Fibroblast of pulmonary artery (primary cell): ENCODE results near the gene DCAF17.
A peak's percentile ranks its signal among the peaks of the same experiment; 100 is the strongest.

Experiments used
- DNase-seq: peaks from one replicate; pipeline ENCODE4 v3.0.0-alpha.2; 2010; ENCODE audit warnings: low read depth
- H3K4me3 ChIP-seq: replicated peaks from 2 replicates; pipeline ENCODE4 v1.5.1; 2011; ENCODE audit warnings: low read depth, mild to moderate bottlenecking, control low read depth, low read length, moderate library complexity
- CTCF ChIP-seq: IDR thresholded peaks from 2 replicates; pipeline ENCODE4 v1.5.1; 2011; ENCODE audit warnings: mild to moderate bottlenecking, control low read depth, low read length, inconsistent platforms; ENCODE audit errors: missing control alignments

Gene DCAF17

GRCh38 chr2:171432969-171433762 is 860 bp upstream of the DCAF17 start:
- peak overlapping the region; percentile 75 for H3K4me3 ChIP-seq
- TF ChIP-seq CTCF = no peak
- DNase-seq = peak; percentile 17

- no peak for DNase-seq
Measured at GRCh38 chr2:171433763-171434012, 338 bp upstream of the DCAF17 start, which contains the start of gene METTL8. TSS of gene METTL8 (minus strand) at chr2:171433990. CDS start at chr2:171392185, 41,805 bp downstream.

GRCh38 chr2:171436307-171436706 is 2.3 kb downstream of the DCAF17 start:
- no peak for TF ChIP-seq CTCF
- H3K4me3 ChIP-seq = no peak overlapping the region
- peak; percentile 75 for DNase-seq

More at GRCh38 chr2:171433763-171434012, 338 bp upstream of the DCAF17 start, which contains the start of gene METTL8:
- TF ChIP-seq CTCF = no peak
- peak within 1 kb of the TSS; percentile 75 for H3K4me3 ChIP-seq

GRCh38 chr2:171441470-171441869 is 7.4 kb downstream of the DCAF17 start:
- no peak for DNase-seq
- TF ChIP-seq CTCF = no peak
- H3K4me3 ChIP-seq = no peak overlapping the region

GRCh38 chr2:171447675-171448074 is 13.6 kb downstream of the DCAF17 start:
- H3K4me3 ChIP-seq = no peak overlapping the region
- no peak for TF ChIP-seq CTCF
- DNase-seq = no peak

GRCh38 chr2:171451074-171451473 is 17.0 kb downstream of the DCAF17 start:
- DNase-seq = no peak
- no peak overlapping the region for H3K4me3 ChIP-seq
- no peak for TF ChIP-seq CTCF

GRCh38 chr2:171452773-171453172 is 18.7 kb downstream of the DCAF17 start:
- no peak for TF ChIP-seq CTCF
- no peak for DNase-seq
- H3K4me3 ChIP-seq = no peak overlapping the region
